Measurements from ENCODE around the gene GRIK4.

- TF ChIP-seq ZNF384 (IDR thresholded peaks at IDR 0.05; ENCODE audit: low read depth, low read length) (no peak), POLR2A (conservative IDR thresholded peaks at IDR 0.05) (no peak), SMC3 (conservative IDR thresholded peaks at IDR 0.05; ENCODE audit: insufficient read depth, low read depth, low read length) (no peak), ZEB2 (IDR thresholded peaks at IDR 0.05) (no peak), ZNF224 (CRISPR knock-in tag; IDR thresholded peaks at IDR 0.05) (no peak), CEBPB (tag; IDR thresholded peaks at IDR 0.05) (no peak), FOXA3 (CRISPR knock-in tag; conservative IDR thresholded peaks at IDR 0.05 in 1 of 2, IDR thresholded peaks at IDR 0.05 in 1 of 2) (no peak), POLR2AphosphoS5 (IDR thresholded peaks at IDR 0.05; ENCODE audit: control insufficient read depth, insufficient read depth, low read depth, low read length) (no peak), SREBF2 (CRISPR knock-in tag; IDR thresholded peaks at IDR 0.05) (no peak), CCAR2 (IDR thresholded peaks at IDR 0.05; ENCODE audit: low read depth, low read length) (no peak), ETV6 (IDR thresholded peaks at IDR 0.05; ENCODE audit: borderline replicate concordance in 1 of 2, low read depth in 2 of 2, low read length in 1 of 2) (no peak), ETV6 (CRISPR knock-in tag; IDR thresholded peaks at IDR 0.05; ENCODE audit: borderline replicate concordance) (no peak), NFIC (IDR thresholded peaks at IDR 0.05) (no peak)
Observed at GRCh38 chr11:120818097-120818496, 306.5 kb downstream of the GRIK4 start.

Measured in K562 (cell line).